Parathyroid adenoma (tissue), 2 donors: ENCODE measurements around the gene TP53BP1.

Source experiments
- H2AFZ ChIP-seq: fragments of 300-600 bp; sonication (generic); one replicate; pipeline ENCODE4 v1.7.0; 2017; ENCODE audit warnings: antibody characterized with exemption, mild to moderate bottlenecking
- H3K27ac ChIP-seq: fragments of 300-600 bp; sonication (generic); one replicate; pipeline ENCODE4 v1.7.0; 2017
- H3K27me3 ChIP-seq: fragments of 300-600 bp; sonication (generic); one replicate; pipeline ENCODE4 v1.7.0; 2017; ENCODE audit warnings: low read length; ENCODE audit not compliant: control insufficient read depth, insufficient read depth
- H3K36me3 ChIP-seq: fragments of 300-600 bp; sonication (generic); one replicate; pipeline ENCODE4 v1.7.0; 2017; ENCODE audit warnings: low read length; ENCODE audit not compliant: control insufficient read depth, insufficient read depth
- H3K4me1 ChIP-seq: fragments of 300-600 bp; sonication (generic); one replicate; pipeline ENCODE4 v1.7.0; 2017; ENCODE audit warnings: control low read depth
- H3K4me2 ChIP-seq: fragments of 300-600 bp; sonication (generic); one replicate; pipeline ENCODE4 v1.7.0; 2017; ENCODE audit warnings: low read length
- H3K4me3 ChIP-seq: fragments of 300-600 bp; sonication (generic); one replicate; pipeline ENCODE4 v1.7.0; 2017; ENCODE audit warnings: low read depth, low read length
- H3K79me2 ChIP-seq: fragments of 300-600 bp; sonication (generic); one replicate; pipeline ENCODE4 v1.7.0; 2017; ENCODE audit warnings: control low read depth
- H3K9ac ChIP-seq: fragments of 300-600 bp; sonication (generic); one replicate; pipeline ENCODE4 v1.7.0; 2017; ENCODE audit warnings: mild to moderate bottlenecking
- H3K9me3 ChIP-seq: fragments of 300-600 bp; sonication (generic); one replicate; pipeline ENCODE4 v1.7.0; 2017; ENCODE audit warnings: low read length; ENCODE audit not compliant: control insufficient read depth
- TF ChIP-seq, protein P1 (sequence below): fragments of 300-600 bp; sonication (generic); IDR thresholded peaks from one replicate; pipeline ENCODE4 v1.7.0; 2017; ENCODE audit warnings: antibody characterized with exemption, mild to moderate bottlenecking
- donor health status: primary hyperparathyroidism.

Gene TP53BP1

DNA sequence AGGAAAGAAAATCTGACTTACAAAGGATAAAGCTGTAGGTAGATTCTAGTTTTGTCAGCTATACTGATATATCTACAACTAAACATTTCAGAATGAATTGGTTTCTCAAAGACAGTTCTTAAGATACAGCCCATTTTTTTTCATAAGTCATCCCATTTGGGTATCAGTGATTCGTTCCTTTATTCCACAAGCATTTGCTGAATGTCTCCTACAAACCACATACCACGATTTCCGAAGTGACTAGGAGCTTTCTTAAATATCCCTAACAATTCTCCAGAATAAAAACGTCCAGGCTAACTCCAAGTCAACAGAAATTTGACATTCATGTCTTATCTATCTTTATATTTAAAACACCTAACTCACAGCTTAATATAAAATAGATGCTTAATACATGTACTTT is 59.8 kb downstream of the TP53BP1 start:
- no peaks in the 10 kb centered on the region for H3K4me1 ChIP-seq
- H3K27ac ChIP-seq, result no peak overlapping the region
- H3K4me2 ChIP-seq, result no peak overlapping the region
- no peak overlapping the region for H3K9ac ChIP-seq
- TF ChIP-seq, protein P1, sequence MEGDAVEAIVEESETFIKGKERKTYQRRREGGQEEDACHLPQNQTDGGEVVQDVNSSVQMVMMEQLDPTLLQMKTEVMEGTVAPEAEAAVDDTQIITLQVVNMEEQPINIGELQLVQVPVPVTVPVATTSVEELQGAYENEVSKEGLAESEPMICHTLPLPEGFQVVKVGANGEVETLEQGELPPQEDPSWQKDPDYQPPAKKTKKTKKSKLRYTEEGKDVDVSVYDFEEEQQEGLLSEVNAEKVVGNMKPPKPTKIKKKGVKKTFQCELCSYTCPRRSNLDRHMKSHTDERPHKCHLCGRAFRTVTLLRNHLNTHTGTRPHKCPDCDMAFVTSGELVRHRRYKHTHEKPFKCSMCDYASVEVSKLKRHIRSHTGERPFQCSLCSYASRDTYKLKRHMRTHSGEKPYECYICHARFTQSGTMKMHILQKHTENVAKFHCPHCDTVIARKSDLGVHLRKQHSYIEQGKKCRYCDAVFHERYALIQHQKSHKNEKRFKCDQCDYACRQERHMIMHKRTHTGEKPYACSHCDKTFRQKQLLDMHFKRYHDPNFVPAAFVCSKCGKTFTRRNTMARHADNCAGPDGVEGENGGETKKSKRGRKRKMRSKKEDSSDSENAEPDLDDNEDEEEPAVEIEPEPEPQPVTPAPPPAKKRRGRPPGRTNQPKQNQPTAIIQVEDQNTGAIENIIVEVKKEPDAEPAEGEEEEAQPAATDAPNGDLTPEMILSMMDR, result no peak
- no peak overlapping the region for H3K4me3 ChIP-seq
- H3K27me3 ChIP-seq, result no peaks in the 10 kb centered on the region
- no peaks in the 10 kb centered on the region for H3K79me2 ChIP-seq
- H3K36me3 ChIP-seq, result no peaks in the 10 kb centered on the region
- no peaks in the 10 kb centered on the region for H3K9me3 ChIP-seq
- H2AFZ ChIP-seq, result no peak overlapping the region

DNA sequence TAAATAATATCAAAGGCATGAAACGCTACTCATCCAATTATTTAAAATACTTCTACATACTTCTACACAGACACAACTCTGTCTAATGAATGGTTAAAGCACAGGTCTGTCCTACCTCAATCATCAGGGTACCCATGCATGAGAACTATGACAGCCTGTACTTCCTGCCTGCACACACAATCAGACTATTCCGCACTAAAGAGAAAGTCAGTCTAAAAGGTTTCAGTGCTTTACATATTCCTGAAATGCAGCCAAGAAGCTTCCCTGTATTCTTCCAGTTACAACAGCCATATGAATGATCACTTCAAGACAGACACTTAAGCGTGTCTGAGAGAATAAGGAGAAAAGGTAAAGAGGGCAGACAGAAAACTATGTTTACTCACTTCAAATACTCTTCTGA is 63.3 kb downstream of the TP53BP1 start:
- TF ChIP-seq, protein P1, result no peak
- Histone ChIP-seq H3K27ac (no peak overlapping the region), H2AFZ (no peak overlapping the region), H3K36me3 (no peaks in the 10 kb centered on the region), H3K27me3 (no peaks in the 10 kb centered on the region), H3K4me1 (no peaks in the 10 kb centered on the region), H3K9ac (no peak overlapping the region), H3K79me2 (no peaks in the 10 kb centered on the region), H3K9me3 (no peaks in the 10 kb centered on the region), H3K4me2 (no peak overlapping the region), H3K4me3 (no peak overlapping the region)

DNA sequence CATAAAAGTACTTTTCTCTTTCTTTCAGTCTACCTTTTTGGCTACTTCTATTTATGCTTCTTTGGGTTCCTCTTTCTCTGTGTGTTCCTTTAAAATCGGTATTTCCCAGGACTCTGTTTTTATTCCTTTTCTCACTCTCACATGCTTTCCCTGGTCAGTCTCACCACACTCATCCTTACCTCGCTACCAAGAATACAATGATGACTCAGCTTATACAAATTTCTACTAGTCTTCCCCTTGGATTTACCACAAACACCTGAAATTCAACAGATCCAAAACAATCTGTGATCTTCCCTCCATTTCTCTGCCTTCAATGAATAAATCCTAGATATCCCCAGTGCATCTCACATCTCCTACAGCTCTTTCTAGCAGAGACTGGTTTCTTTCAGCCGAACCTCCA is 69.2 kb downstream of the TP53BP1 start:
- no peaks in the 10 kb centered on the region for H3K36me3 ChIP-seq
- peaks cover 2% of the 10 kb centered on the region for H3K79me2 ChIP-seq
- no peak overlapping the region for H3K4me2 ChIP-seq
- no peak overlapping the region for H2AFZ ChIP-seq
- TF ChIP-seq, protein P1, result no peak
- H3K27ac ChIP-seq, result no peak overlapping the region
- no peak overlapping the region for H3K4me3 ChIP-seq
- H3K27me3 ChIP-seq, result no peaks in the 10 kb centered on the region
- no peaks in the 10 kb centered on the region for H3K9me3 ChIP-seq
- no peaks in the 10 kb centered on the region for H3K4me1 ChIP-seq
- H3K9ac ChIP-seq, result no peak overlapping the region

DNA sequence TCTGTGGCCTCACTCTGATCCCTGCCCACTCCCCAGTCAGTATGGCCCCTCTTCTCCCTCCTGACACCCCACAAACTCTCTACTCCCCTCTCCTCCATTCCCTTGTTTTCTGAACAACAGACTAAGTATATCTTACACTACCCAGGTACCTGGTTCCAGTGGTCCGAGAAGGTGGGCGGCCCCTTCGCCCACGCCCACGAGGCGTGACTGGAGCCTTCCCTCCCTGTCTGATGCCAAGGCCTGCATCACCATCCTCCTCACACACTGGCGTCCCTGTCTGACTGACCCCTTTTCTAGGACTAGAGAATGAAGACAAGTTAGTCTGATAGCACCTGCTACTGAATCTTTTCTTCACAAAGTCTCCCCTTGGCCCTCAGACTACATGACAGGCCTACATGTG is 72.1 kb downstream of the TP53BP1 start:
- no peak overlapping the region for H2AFZ ChIP-seq
- H3K36me3 ChIP-seq, result no peaks in the 10 kb centered on the region
- H3K27me3 ChIP-seq, result no peaks in the 10 kb centered on the region
- H3K4me3 ChIP-seq, result no peak overlapping the region
- no peaks in the 10 kb centered on the region for H3K4me1 ChIP-seq
- peaks cover 4% of the 10 kb centered on the region for H3K79me2 ChIP-seq
- H3K9me3 ChIP-seq, result no peaks in the 10 kb centered on the region
- H3K4me2 ChIP-seq, result no peak overlapping the region
- no peak overlapping the region for H3K9ac ChIP-seq
- no peak overlapping the region for H3K27ac ChIP-seq
- TF ChIP-seq, protein P1, result no peak

DNA sequence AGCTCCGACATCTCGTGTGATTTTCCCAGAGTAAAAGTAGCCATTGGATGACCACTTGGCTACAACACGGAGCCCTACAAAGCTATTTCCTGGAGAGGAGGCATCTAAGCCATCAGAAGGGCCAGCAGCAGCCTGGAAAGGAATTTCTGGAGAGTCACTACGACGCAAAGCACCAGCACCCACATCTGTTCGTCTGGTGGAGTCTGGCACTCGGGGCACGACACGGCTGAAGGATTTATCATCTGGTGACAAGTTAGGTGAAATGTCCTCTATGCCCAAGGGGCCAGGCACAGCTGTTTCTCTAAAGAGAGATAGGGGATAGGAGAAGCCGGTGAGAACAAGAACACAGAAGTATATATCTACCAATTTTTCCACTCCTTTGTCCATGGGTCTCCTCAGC is 72.5 kb downstream of the TP53BP1 start:
- H3K27ac ChIP-seq, result no peak overlapping the region
- H2AFZ ChIP-seq, result no peak overlapping the region
- no peaks in the 10 kb centered on the region for H3K36me3 ChIP-seq
- no peaks in the 10 kb centered on the region for H3K9me3 ChIP-seq
- H3K9ac ChIP-seq, result no peak overlapping the region
- no peaks in the 10 kb centered on the region for H3K27me3 ChIP-seq
- TF ChIP-seq, protein P1, result no peak
- no peaks in the 10 kb centered on the region for H3K4me1 ChIP-seq
- no peak overlapping the region for H3K4me3 ChIP-seq
- peaks cover 4% of the 10 kb centered on the region for H3K79me2 ChIP-seq
- H3K4me2 ChIP-seq, result no peak overlapping the region
